ENCODE measurements around the gene TRIM17.

The TRIM17 gene

DNA sequence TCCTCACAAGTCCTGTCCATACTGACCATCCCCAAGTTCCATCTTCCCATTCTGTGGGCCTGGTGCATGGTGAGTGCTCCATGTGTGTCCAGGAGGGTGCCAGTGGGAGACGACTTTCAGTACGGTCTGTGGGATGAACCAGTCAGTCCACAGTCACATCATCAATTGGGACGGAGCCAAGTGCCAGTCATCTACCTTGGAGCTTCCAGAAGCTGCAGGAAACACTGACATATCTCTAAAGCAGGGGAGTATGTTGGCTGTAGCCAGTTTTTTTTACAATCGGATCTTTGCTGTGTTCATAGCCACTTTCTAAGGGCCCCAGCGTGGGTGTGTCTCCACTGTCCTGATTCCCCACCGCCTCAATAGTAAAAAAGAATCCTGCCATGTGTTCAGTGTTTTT is 13.6 kb upstream of the TRIM17 start:
- H3K27ac Mint-ChIP-seq, result no peak overlapping the region
- H3K4me3 Mint-ChIP-seq, result no peak overlapping the region
- H3K9me3 Mint-ChIP-seq, result no peaks in the 10 kb centered on the region
- H3K27me3 Mint-ChIP-seq, result peaks cover 16% of the 10 kb centered on the region
- H3K36me3 Mint-ChIP-seq, result no peaks in the 10 kb centered on the region
- no peaks in the 10 kb centered on the region for H3K4me1 Mint-ChIP-seq

DNA sequence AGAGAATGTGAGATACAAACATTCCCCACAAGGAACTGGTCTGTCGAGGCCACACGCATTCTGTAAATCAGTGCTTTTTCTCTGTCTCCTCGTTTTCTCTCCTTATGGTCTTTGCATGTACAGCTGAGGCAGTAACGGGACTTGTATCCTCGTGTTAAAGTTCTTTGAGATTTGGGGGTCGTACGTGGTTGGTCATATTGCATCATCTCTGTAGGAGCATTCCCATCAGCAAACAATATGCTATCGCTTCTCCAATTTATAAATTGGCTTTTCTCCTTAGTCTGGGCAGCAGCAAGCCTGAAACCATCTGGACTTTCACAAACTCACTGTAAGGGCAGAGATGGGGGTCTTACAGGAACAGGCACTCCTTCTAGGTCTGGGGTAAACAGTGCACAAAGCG is 13.0 kb upstream of the TRIM17 start:
- H3K27me3 Mint-ChIP-seq, result peaks cover 13% of the 10 kb centered on the region
- H3K27ac Mint-ChIP-seq, result no peak overlapping the region
- no peaks in the 10 kb centered on the region for H3K36me3 Mint-ChIP-seq
- H3K4me1 Mint-ChIP-seq, result no peaks in the 10 kb centered on the region
- H3K9me3 Mint-ChIP-seq, result no peaks in the 10 kb centered on the region
- no peak overlapping the region for H3K4me3 Mint-ChIP-seq

- no peaks in the 10 kb centered on the region for H3K4me1 Mint-ChIP-seq
- H3K4me3 Mint-ChIP-seq, result no peak overlapping the region
- no peaks in the 10 kb centered on the region for H3K36me3 Mint-ChIP-seq
- H3K27me3 Mint-ChIP-seq, result peaks cover 12% of the 10 kb centered on the region
- H3K27ac Mint-ChIP-seq, result no peak overlapping the region
- H3K9me3 Mint-ChIP-seq, result no peaks in the 10 kb centered on the region
These were observed 12.3 kb upstream of the TRIM17 start for GRCh38 chr1:228429007-228429406.

DNA sequence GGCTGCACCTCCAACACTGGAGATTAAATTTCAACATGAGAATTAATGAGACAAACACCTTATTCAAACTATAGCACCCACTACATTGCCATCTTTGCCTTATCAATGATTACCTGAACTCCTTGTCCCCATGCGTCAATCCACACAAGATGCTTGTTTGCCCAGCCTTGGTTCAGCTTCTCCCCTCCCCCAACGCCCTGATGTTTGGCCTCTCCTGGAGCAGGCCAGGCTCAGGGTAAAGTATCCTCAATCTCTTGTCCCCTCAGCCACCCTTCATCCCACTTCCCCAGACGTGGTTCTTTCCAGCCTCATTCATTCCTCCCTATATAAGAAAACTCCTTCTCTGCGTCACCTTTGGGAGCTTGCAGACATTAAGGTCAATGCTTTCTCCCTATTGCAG is 11.8 kb upstream of the TRIM17 start:
- Mint-ChIP-seq H3K4me1 (no peaks in the 10 kb centered on the region), H3K36me3 (no peaks in the 10 kb centered on the region), H3K4me3 (no peak overlapping the region), H3K27ac (no peak overlapping the region), H3K27me3 (peaks cover 12% of the 10 kb centered on the region), H3K9me3 (no peaks in the 10 kb centered on the region)

DNA sequence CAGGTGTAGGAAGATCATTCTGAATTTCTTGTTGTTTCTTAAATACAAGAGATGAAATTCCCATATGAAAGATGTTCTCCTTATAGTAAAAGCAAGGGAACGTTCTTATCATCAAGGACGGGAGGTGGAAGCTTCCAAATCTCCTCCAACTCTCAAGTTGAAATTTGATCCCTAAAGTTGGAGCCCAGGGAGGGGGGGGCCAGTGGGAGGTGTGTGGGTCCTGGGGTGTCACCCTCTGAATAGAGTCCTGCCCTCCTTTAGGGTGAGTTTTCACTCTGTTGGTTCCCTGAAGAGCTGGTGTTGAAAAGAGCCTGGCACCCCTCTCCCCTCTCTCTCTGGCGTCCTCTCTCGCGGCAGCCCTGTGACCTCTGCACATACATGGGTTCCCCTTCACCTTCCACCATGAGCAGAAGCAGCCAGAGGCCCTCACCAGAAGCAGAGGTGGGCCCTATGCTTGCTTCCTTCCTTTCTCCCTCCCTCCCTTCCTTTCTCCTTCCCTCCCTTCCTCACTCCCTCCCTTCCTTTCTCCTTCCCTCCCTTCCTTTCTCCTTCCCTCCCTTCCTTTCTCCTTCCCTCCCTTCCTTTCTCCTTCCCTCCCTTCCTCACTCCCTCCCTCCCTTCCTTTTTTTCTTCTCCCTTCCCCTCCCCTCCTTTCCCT is 10.0 kb upstream of the TRIM17 start:
- no peak overlapping the region for H3K4me3 Mint-ChIP-seq
- no peak overlapping the region for H3K27ac Mint-ChIP-seq
- no peaks in the 10 kb centered on the region for H3K9me3 Mint-ChIP-seq
- no peaks in the 10 kb centered on the region for H3K4me1 Mint-ChIP-seq
- H3K27me3 Mint-ChIP-seq, result peaks cover 8% of the 10 kb centered on the region
- no peaks in the 10 kb centered on the region for H3K36me3 Mint-ChIP-seq

- no peaks in the 10 kb centered on the region for H3K4me1 Mint-ChIP-seq
- peaks cover 6% of the 10 kb centered on the region for H3K27me3 Mint-ChIP-seq
- no peaks in the 10 kb centered on the region for H3K36me3 Mint-ChIP-seq
- H3K27ac Mint-ChIP-seq, result no peak overlapping the region
- no peak overlapping the region for H3K4me3 Mint-ChIP-seq
- no peaks in the 10 kb centered on the region for H3K9me3 Mint-ChIP-seq
These were observed 8.3 kb upstream of the TRIM17 start for GRCh38 chr1:228424685-228425660.

DNA sequence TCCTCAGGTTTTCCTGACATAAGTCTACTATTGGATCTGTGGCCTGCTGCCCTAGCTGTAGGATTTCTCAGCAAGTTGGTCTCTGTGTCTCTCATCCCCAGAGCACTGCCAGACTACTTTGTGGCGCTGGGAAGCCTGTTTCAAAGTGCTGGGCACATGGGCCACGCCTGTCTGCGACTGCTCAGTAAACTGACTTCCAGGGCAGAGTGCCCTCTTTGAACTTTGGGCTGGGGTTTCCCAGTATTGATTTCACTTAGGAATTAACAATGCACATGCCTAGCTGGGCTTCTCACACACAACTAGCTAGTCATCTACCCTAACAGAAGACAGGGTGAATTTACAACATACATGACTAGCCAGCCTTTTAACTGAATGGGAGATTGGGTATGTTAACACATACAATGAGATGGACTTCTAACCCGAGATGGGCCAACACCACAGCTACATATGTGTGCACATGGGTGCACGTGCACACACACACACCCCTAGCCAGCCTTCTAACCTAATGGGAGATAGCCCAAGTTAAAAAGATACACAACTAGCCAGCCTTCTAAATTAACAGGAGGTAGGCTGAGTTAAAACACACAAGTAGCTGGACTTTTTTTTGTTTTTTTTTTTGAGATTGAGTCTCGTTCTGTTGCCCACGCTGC is 6.9 kb upstream of the TRIM17 start:
- Mint-ChIP-seq H3K9me3 (no peaks in the 10 kb centered on the region), H3K27ac (no peak overlapping the region), H3K27me3 (peaks cover 3% of the 10 kb centered on the region), H3K4me3 (no peak overlapping the region), H3K4me1 (no peaks in the 10 kb centered on the region), H3K36me3 (no peaks in the 10 kb centered on the region)

DNA sequence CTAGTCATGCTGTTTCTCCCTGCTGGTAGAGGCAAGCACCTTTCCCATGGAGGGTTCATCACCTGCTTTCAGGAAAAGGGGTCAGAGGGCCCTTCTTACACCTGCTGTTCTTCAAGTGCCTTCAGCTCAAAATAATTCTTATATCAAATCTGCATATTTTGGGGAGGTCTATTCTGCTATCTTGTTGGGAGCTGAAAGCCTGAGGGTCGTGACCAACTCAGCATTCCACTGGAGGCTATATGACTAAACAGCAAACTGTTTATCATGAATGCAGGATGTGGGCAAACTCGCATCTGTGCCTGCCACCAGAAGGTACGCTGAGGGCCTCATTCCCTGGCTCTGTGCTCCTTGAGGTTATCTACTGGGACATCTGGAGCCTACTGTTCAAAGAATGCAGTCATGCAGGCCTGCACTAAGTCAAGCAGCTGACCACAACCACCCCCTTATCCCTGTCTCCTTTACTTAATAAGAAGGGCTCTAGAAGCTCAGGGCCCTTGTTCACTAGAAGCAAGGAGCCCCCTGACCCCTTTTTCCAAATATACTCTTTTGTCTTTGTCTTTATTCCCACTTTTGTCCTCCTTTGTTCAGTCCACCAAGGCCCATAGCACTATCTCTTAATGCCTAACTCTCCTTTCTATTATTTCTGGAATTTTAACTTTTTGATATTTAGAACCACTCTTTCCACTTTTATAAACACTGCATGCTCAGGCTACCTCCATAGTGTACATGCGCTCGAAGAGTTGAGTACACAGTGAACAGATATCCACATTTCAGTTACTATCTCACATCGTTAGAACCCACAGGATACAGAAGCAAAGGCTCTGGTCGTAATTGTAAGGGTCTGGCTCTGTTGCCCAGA is 4.5 kb upstream of the TRIM17 start:
- Mint-ChIP-seq H3K4me1 (peaks cover 6% of the 10 kb centered on the region), H3K9me3 (no peaks in the 10 kb centered on the region), H3K27ac (no peak overlapping the region), H3K36me3 (no peaks in the 10 kb centered on the region), H3K27me3 (peaks cover 1% of the 10 kb centered on the region), H3K4me3 (no peak overlapping the region)

DNA sequence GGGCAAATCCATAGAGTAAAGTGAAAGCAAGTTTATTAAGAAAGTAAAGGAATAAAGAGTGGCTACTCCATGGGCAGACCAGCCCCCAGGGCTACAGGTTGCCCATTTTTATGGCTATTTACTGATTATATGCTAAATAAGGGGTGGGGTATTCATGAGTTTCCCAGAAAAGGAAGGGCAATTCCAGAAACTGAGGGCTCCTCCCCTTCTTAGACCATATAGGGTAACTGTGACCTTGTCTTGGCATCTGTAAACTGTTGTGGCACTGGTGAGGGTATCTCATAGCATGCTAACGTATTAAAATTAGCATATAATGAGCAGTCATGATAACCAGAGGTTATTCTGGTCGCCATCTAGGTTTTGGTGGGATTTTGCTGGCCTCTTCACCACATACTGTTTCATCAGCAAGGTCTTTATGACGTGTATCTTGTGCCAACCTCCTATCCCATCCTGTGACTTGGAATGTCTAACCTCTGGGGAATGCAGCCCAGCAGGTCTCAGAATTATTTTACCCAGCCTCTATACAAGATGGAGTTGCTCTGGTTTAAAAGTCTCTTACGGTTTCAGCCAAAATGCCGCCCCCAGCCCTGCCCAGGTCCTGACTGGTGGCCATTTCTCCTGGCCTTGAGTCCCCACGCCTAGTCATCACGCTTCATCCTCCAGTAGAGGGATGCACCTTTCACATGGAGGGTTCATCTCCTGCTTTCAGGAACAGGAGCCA is 982 bp upstream of the TRIM17 start:
- H3K27ac Mint-ChIP-seq, result no peak overlapping the region
- no peak overlapping the region for H3K4me3 Mint-ChIP-seq

DNA sequence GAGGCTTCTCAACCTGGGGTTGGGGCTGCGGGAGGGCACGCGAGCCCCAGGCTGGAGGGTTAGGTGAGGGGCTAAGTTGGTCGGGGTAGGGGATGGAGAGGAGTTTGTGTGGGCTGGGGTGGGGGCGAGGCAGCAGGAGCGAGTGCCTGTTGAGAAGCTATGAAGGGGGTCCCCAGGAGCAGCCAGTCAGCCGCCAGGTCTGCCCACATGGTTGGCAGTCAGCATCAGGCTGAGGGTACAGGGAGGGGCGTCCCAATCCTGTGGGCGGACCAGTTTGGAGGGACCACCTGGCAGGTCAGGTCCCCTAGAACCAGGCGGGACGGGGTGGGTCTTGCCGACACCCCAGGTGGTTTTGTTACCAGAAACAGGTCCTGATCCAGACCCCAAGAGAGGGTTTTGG is 400 bp upstream of the TRIM17 start:
- peak overlapping the region; percentile 85 for H3K4me3 Mint-ChIP-seq
- no peaks in the 10 kb centered on the region for H3K36me3 Mint-ChIP-seq
- no peak overlapping the region for H3K27ac Mint-ChIP-seq
- no peaks in the 10 kb centered on the region for H3K9me3 Mint-ChIP-seq
- H3K4me1 Mint-ChIP-seq, result peaks cover 16% of the 10 kb centered on the region
- no peaks in the 10 kb centered on the region for H3K27me3 Mint-ChIP-seq

More for the DNA sequence above, 982 bp upstream of the TRIM17 start:
- Mint-ChIP-seq H3K36me3 (no peaks in the 10 kb centered on the region), H3K9me3 (no peaks in the 10 kb centered on the region), H3K4me1 (peaks cover 16% of the 10 kb centered on the region), H3K27me3 (peaks cover 1% of the 10 kb centered on the region)

GRCh38 chr1:228415853-228416216 is 826 bp downstream of the TRIM17 start:
- no peak overlapping the region for H3K27ac Mint-ChIP-seq
- H3K27me3 Mint-ChIP-seq, result no peaks in the 10 kb centered on the region

DNA sequence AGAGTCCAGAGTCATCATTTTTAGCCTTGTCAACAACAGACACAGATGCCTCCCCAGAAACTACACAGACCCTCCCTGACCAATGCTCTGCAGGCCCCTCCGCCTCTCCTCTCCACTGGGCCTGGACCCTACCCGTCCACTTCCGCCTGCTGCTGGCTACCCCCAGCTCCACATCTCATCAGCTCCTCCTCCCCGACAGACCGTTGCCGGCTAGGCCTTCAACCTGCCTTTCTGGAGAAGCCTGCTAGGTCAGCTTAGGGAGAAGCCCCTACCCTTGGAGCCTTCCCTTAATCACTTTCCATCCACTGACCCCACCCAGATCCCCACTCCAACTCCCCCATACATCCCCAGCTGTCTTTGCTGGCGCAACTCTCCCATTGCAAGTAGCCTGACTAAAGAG is 1.4 kb downstream of the TRIM17 start:
- H3K36me3 Mint-ChIP-seq, result no peaks in the 10 kb centered on the region
- H3K27ac Mint-ChIP-seq, result no peak overlapping the region
- peak overlapping the region; percentile 76 for H3K4me3 Mint-ChIP-seq
- peaks cover 16% of the 10 kb centered on the region for H3K4me1 Mint-ChIP-seq
- no peaks in the 10 kb centered on the region for H3K27me3 Mint-ChIP-seq
- H3K9me3 Mint-ChIP-seq, result no peaks in the 10 kb centered on the region

More at GRCh38 chr1:228415853-228416216, 826 bp downstream of the TRIM17 start:
- no peaks in the 10 kb centered on the region for H3K36me3 Mint-ChIP-seq
- peak overlapping the region; percentile 76 for H3K4me3 Mint-ChIP-seq
- H3K4me1 Mint-ChIP-seq, result peaks cover 16% of the 10 kb centered on the region
- H3K9me3 Mint-ChIP-seq, result no peaks in the 10 kb centered on the region

GRCh38 chr1:228414511-228415211 is 2.0 kb downstream of the TRIM17 start:
- Mint-ChIP-seq H3K27me3 (no peaks in the 10 kb centered on the region), H3K4me1 (peaks cover 16% of the 10 kb centered on the region), H3K9me3 (no peaks in the 10 kb centered on the region), H3K4me3 (no peak overlapping the region), H3K27ac (no peak overlapping the region), H3K36me3 (no peaks in the 10 kb centered on the region)
